ENCODE data around the gene NOVA1. TPM values are rescaled to one million over a fixed set of nuclear protein-coding genes. Genes with fewer than 3 reads are reported as not detected.

Gene NOVA1
- total RNA-seq, 1 donor from 2014 or later = under 0.01 TPM

DNA sequence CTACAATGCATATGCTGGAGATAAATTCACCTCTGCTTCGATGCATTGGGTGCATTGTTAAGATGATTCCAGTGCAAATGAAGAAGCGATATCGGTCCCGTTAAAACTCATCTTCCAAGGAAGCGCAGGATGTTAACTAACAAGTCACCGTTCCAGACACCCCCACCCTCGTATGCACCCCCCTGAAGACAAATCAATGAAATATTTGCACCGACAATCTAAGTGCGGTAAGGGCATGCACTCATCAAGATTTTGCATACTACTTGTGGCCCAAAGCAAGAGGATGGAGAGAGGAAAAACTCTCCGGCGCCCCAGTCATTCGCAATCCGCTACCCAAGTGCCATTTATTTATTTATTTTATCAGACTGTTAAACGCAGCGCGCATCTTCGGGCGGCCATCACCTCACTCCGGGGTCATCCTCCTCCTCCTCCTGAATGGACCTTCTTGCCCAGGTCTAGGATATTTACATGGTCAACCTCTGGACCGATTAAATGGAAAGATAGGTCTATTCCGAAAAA lies 1.2 kb downstream of the NOVA1 start:
- no peak for TF ChIP-seq CTCF (IDR thresholded peaks at IDR 0.05; ENCODE audit: insufficient read depth, low read length, severe bottlenecking)
- H3K36me3 ChIP-seq (ENCODE audit: control insufficient read depth, insufficient read depth, low read length) = no peaks in the 10 kb centered on the region

DNA sequence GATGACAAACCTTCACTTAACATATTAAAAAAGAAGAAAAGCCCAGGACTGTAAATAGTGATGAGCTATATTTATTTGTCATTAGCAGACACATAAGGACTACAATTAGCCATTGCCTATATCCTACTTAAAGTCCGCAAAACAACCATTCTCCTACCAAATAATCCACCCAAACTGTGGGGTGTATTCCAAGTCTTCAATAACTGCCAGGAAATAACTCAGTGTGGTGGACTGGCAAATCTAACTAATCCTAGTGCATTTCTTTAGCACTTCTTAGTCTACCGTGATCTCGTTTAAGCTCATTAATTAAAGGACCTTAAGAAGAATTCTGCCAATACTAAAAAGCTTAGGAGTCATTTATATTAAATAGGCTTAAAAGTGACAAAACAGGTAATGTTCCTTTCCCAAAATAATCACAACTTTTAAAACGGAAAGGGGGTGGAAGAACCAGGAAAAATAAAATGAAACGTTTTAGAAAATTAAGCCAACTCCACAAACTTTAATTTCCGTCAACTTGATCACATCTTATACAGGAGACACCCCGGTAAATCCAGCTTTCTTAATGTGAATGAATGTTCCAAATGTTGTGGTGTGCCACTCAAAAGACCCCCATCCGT lies 1.8 kb downstream of the NOVA1 start:
- FAIRE-seq = no peak
- H3K36me3 ChIP-seq (ENCODE audit: control insufficient read depth, insufficient read depth, low read length) = no peaks in the 10 kb centered on the region
- H3K4me3 ChIP-seq (ENCODE audit: low read depth, low read length) = no peak overlapping the region
- peaks cover 15% of the 10 kb centered on the region for H3K27me3 ChIP-seq (ENCODE audit: control insufficient read depth, insufficient read depth, low read length)
- no peak for TF ChIP-seq CTCF (IDR thresholded peaks at IDR 0.05; ENCODE audit: insufficient read depth, low read length, severe bottlenecking)
- DNase-seq (ENCODE audit: low read depth) = no peak

More for the DNA sequence above, 1.2 kb downstream of the NOVA1 start:
- FAIRE-seq = no peak
- Histone ChIP-seq H3K27me3 (ENCODE audit: control insufficient read depth, insufficient read depth, low read length) (peaks cover 15% of the 10 kb centered on the region), H3K4me3 (ENCODE audit: low read depth, low read length) (peak overlapping the region; percentile 43)
- DNase-seq (ENCODE audit: low read depth) = no peak

DNA sequence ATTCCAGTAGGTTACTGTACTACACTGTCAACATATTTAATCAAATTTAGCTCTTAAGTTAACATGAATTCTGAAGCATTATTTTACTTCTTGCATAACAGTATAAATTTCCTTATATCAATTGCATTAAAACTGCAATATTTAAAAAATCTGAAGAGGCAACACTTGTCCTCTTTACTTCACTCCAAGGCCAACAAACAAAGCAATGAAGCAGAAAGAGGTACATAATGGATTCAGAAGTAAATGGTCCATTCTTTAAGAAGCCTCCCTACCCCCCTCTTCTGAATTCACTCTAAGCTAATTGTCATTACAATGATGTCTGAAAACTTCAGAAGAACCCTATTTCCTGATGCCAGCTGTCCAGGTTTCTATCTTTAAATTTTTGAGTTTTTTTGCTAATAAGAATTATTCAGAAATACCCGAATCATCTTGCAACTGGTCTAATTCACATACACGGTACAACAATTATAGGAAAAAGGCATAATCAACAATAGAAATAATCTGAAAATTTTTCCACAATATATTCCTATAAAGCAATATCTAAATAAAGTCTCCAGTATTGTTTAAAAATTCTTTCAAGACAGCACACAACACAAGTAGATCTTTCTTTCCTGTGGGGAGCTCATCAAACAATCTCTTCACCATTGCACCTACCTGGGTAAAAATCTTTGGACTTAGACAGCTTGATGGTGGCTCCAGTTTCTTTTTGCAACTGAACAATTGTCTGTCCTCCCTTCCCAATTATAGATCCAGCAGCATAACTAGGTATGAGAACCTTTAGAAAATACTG lies 2.9 kb downstream of the NOVA1 start:
- no peak for FAIRE-seq
- H3K36me3 ChIP-seq (ENCODE audit: control insufficient read depth, insufficient read depth, low read length) = no peaks in the 10 kb centered on the region
- no peak for DNase-seq (ENCODE audit: low read depth)
- H3K27me3 ChIP-seq (ENCODE audit: control insufficient read depth, insufficient read depth, low read length) = peaks cover 15% of the 10 kb centered on the region
- TF ChIP-seq CTCF (IDR thresholded peaks at IDR 0.05; ENCODE audit: insufficient read depth, low read length, severe bottlenecking) = no peak
- H3K4me3 ChIP-seq (ENCODE audit: low read depth, low read length) = no peak overlapping the region

DNA sequence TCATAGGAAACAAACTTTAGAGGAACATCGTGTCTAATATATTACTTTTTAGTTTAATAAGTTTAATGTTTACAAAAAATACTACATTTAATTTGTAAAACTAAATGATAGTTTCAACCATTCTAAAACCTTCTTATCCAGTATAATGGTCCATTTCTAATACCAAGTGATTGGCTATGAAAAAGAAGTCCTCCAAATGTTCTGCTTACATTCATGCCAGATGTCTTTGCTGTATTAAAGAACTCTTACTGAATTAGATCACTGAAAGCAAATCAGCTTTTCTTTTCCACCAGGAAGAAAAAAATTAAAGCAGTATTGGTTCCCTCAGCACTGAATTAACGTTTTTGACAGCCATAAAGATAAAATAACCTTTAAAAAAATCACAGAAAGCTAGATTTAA lies 3.7 kb downstream of the NOVA1 start:
- Histone ChIP-seq H3K36me3 (ENCODE audit: control insufficient read depth, insufficient read depth, low read length) (no peaks in the 10 kb centered on the region), H3K27me3 (ENCODE audit: control insufficient read depth, insufficient read depth, low read length) (peaks cover 11% of the 10 kb centered on the region), H3K4me3 (ENCODE audit: low read depth, low read length) (no peak overlapping the region)
- FAIRE-seq = no peak
- no peak for TF ChIP-seq CTCF (IDR thresholded peaks at IDR 0.05; ENCODE audit: insufficient read depth, low read length, severe bottlenecking)
- no peak for DNase-seq (ENCODE audit: low read depth)

- no peaks in the 10 kb centered on the region for H3K36me3 ChIP-seq (ENCODE audit: control insufficient read depth, insufficient read depth, low read length)
Measured at GRCh38 chr14:26593357-26593756, 4.5 kb downstream of the NOVA1 start.

More at GRCh38 chr14:26593357-26593756, 4.5 kb downstream of the NOVA1 start:
- no peak for FAIRE-seq
- Histone ChIP-seq H3K27me3 (ENCODE audit: control insufficient read depth, insufficient read depth, low read length) (peaks cover 4% of the 10 kb centered on the region), H3K4me3 (ENCODE audit: low read depth, low read length) (no peak overlapping the region)
- no peak for TF ChIP-seq CTCF (IDR thresholded peaks at IDR 0.05; ENCODE audit: insufficient read depth, low read length, severe bottlenecking)
- no peak for DNase-seq (ENCODE audit: low read depth)

All from bronchial epithelial cell (primary cell).